ENCODE results near the gene FASN.

GRCh38 chr17:82048571-82048971 is 49.5 kb downstream of the FASN start:
- TF ChIP-seq POLR2A (IDR thresholded peaks at IDR 0.05; ENCODE audit: low read depth, low read length) (no peak), RFX5 (IDR thresholded peaks at IDR 0.05; ENCODE audit: low read depth, low read length) (no peak), CTCF (conservative IDR thresholded peaks at IDR 0.05; ENCODE audit: low read depth, low read length) (no peak), RAD21 (IDR thresholded peaks at IDR 0.05; ENCODE audit: low read length) (no peak)
